Caco-2 (cell line): ENCODE data around the gene RAP1GDS1. TPM values are rescaled to one million over a fixed set of nuclear protein-coding genes. Genes with fewer than 3 reads are reported as not detected.

ENCODE experiments used
- BruUV-seq: library from RNA; stranded (reverse); fragments of 400-500 nt; replicated peaks from 2 replicates; lab custom pipeline; 2021; lab: Mats Ljungman, UMichigan
- CTCF ChIA-PET: fragments of 300-600 bp; sonication (Branson Sonifier 250); formaldehyde crosslinking; loops from one replicate; lab custom pipeline; 2022; ENCODE audit warnings: antibody characterized with exemption; lab: Charles Lee
- POLR2A ChIA-PET: fragments of 300-600 bp; sonication (Branson Sonifier 250); formaldehyde crosslinking; loops from one replicate; lab custom pipeline; 2022; ENCODE audit warnings: antibody characterized with exemption; lab: Charles Lee
- DNase-seq, 2 experiments: peaks; one replicate each; pipeline versions ENCODE4 v3.0.0 to v3.0.0-alpha.2; 2020 to 2022
- H3K27me3 ChIP-seq: replicated peaks from 2 replicates; pipeline ENCODE4 v1.6.0; 2011; ENCODE audit warnings: low read length; ENCODE audit not compliant: control insufficient read depth, insufficient read depth
- H3K36me3 ChIP-seq: 2 replicates; pipeline ENCODE4 v1.5.1; 2011; ENCODE audit warnings: low read length; ENCODE audit not compliant: control insufficient read depth, insufficient read depth
- H3K4me1 ChIP-seq: fragments of 250-450 bp; sonication (Bioruptor Pico); 2 replicates; pipeline ENCODE4 v1.5.1; 2020; ENCODE audit warnings: mild to moderate bottlenecking
- H3K4me3 ChIP-seq: 2 replicates; pipeline ENCODE4 v1.5.1; 2011; ENCODE audit warnings: low read depth, mild to moderate bottlenecking, control low read depth, low read length
- H3K9me3 ChIP-seq: fragments of 250-450 bp; sonication (Bioruptor Pico); 2 replicates; pipeline ENCODE4 v1.5.1; 2020; ENCODE audit warnings: mild to moderate bottlenecking, moderate library complexity
- H3K27ac Mint-ChIP-seq: one replicate; pipeline ENCODE4 v1.8.0; 2022; ENCODE audit warnings: mixed read lengths; ENCODE audit not compliant: unreplicated experiment
- H3K27me3 Mint-ChIP-seq: one replicate; pipeline ENCODE4 v1.8.0; 2022; ENCODE audit warnings: mixed read lengths; ENCODE audit not compliant: insufficient read depth, unreplicated experiment
- H3K36me3 Mint-ChIP-seq: one replicate; pipeline ENCODE4 v1.8.0; 2022; ENCODE audit warnings: mild to moderate bottlenecking, mixed read lengths; ENCODE audit not compliant: insufficient read depth, unreplicated experiment
- H3K4me1 Mint-ChIP-seq: one replicate; pipeline ENCODE4 v1.8.0; 2022; ENCODE audit warnings: low read depth, mixed read lengths; ENCODE audit not compliant: unreplicated experiment
- H3K4me3 Mint-ChIP-seq: one replicate; pipeline ENCODE4 v1.8.0; 2022; ENCODE audit warnings: mild to moderate bottlenecking, moderate library complexity, mixed read lengths; ENCODE audit not compliant: unreplicated experiment
- H3K9me3 Mint-ChIP-seq: one replicate; pipeline ENCODE4 v1.8.0; 2022; ENCODE audit warnings: mixed read lengths; ENCODE audit not compliant: unreplicated experiment
- intact Hi-C: fragments of 100-400 bp; cut with micrococcal nuclease; formaldehyde crosslinking; loops from one replicate; pipeline ENCODE4 v1.10.0; 2022; ENCODE audit not compliant: unreplicated experiment
- total RNA-seq: library from RNA; stranded (reverse); gene quantifications from 2 replicates; pipeline ENCODE4 v1.2.3, GENCODE V29; 2022
- TF ChIP-seq, protein P1 (sequence below), 2 experiments: fragments of 200-600 bp in 1 of 2; IDR thresholded peaks; 1 replicate in 1 of 2; 2 replicates in 1 of 2; pipeline versions ENCODE4 v1.5.1 to v1.8.0; 2011 to 2022; ENCODE audit warnings: antibody characterized with exemption in 1 of 2, control low read depth in 1 of 2, inconsistent platforms in 1 of 2, low read depth in 1 of 2, low read length in 1 of 2, mild to moderate bottlenecking in 1 of 2, moderate library complexity in 1 of 2; ENCODE audit not compliant: insufficient read depth in 1 of 2, severe bottlenecking in 1 of 2, unreplicated experiment in 1 of 2

Gene RAP1GDS1
- total RNA-seq, 1 experiment from 2014 or later: 45.5 TPM

- POLR2A ChIA-PET: no interaction called here
- Mint-ChIP-seq H3K27me3 (no peaks in the 10 kb centered on the region), H3K27ac (no peak overlapping the region), H3K4me1 (no peaks in the 10 kb centered on the region), H3K9me3 (no peaks in the 10 kb centered on the region), H3K36me3 (peaks cover 16% of the 10 kb centered on the region), H3K4me3 (no peak overlapping the region)
- TF ChIP-seq, protein P1, sequence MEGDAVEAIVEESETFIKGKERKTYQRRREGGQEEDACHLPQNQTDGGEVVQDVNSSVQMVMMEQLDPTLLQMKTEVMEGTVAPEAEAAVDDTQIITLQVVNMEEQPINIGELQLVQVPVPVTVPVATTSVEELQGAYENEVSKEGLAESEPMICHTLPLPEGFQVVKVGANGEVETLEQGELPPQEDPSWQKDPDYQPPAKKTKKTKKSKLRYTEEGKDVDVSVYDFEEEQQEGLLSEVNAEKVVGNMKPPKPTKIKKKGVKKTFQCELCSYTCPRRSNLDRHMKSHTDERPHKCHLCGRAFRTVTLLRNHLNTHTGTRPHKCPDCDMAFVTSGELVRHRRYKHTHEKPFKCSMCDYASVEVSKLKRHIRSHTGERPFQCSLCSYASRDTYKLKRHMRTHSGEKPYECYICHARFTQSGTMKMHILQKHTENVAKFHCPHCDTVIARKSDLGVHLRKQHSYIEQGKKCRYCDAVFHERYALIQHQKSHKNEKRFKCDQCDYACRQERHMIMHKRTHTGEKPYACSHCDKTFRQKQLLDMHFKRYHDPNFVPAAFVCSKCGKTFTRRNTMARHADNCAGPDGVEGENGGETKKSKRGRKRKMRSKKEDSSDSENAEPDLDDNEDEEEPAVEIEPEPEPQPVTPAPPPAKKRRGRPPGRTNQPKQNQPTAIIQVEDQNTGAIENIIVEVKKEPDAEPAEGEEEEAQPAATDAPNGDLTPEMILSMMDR (IDR thresholded peaks at IDR 0.05; ENCODE audit: insufficient read depth in 1 of 2, low read depth in 1 of 2, low read length in 1 of 2, severe bottlenecking in 1 of 2, unreplicated experiment in 1 of 2): no peak
- CTCF ChIA-PET: no interaction called here
- BruUV-seq: no TSS peak
- DNase-seq: no peak
- Histone ChIP-seq H3K27me3 (no peaks in the 10 kb centered on the region), H3K4me1 (no peaks in the 10 kb centered on the region), H3K36me3 (no peaks in the 10 kb centered on the region), H3K9me3 (no peaks in the 10 kb centered on the region), H3K4me3 (no peak overlapping the region)
- intact Hi-C loops: no loop called here
Observed at GRCh38 chr4:98318521-98318920, 57.3 kb downstream of the RAP1GDS1 start.

- Mint-ChIP-seq H3K4me1 (no peaks in the 10 kb centered on the region), H3K27ac (no peak overlapping the region), H3K4me3 (no peak overlapping the region), H3K36me3 (peaks cover 16% of the 10 kb centered on the region), H3K27me3 (no peaks in the 10 kb centered on the region), H3K9me3 (no peaks in the 10 kb centered on the region)
- BruUV-seq: no TSS peak
- Histone ChIP-seq H3K9me3 (no peaks in the 10 kb centered on the region), H3K27me3 (no peaks in the 10 kb centered on the region), H3K4me1 (no peaks in the 10 kb centered on the region), H3K4me3 (no peak overlapping the region), H3K36me3 (no peaks in the 10 kb centered on the region)
- ChIA-PET POLR2A (no interaction called here), CTCF (no interaction called here)
- no peak for DNase-seq
- intact Hi-C loops: no loop called here
- TF ChIP-seq, protein P1 (IDR thresholded peaks at IDR 0.05; ENCODE audit: insufficient read depth in 1 of 2, low read depth in 1 of 2, low read length in 1 of 2, severe bottlenecking in 1 of 2, unreplicated experiment in 1 of 2): no peak
Observed at GRCh38 chr4:98319021-98319420, 57.8 kb downstream of the RAP1GDS1 start.

- Mint-ChIP-seq H3K4me3 (no peak overlapping the region), H3K9me3 (no peaks in the 10 kb centered on the region), H3K4me1 (no peaks in the 10 kb centered on the region), H3K27ac (no peak overlapping the region), H3K27me3 (no peaks in the 10 kb centered on the region), H3K36me3 (no peaks in the 10 kb centered on the region)
- no peaks in the 10 kb centered on the region for H3K27me3 ChIP-seq
- DNase-seq: no peak
- H3K4me1 ChIP-seq: no peaks in the 10 kb centered on the region
- H3K9me3 ChIP-seq: no peaks in the 10 kb centered on the region
- no TSS peak for BruUV-seq
- no peaks in the 10 kb centered on the region for H3K36me3 ChIP-seq
- ChIA-PET CTCF (no interaction called here), POLR2A (no interaction called here)
- TF ChIP-seq, protein P1 (IDR thresholded peaks at IDR 0.05; ENCODE audit: insufficient read depth in 1 of 2, low read depth in 1 of 2, low read length in 1 of 2, severe bottlenecking in 1 of 2, unreplicated experiment in 1 of 2): no peak
- H3K4me3 ChIP-seq: no peak overlapping the region
- intact Hi-C loops: loop anchor here (5.0 kb wide), 1 partner anchor 64 kb away; the partner anchor contains the start of gene RAP1GDS1
Observed at GRCh38 chr4:98326168-98326567, 65.0 kb downstream of the RAP1GDS1 start.
